IPS-18a (cell line): ENCODE data around the gene ATAD3A.
A peak's percentile ranks its signal among the peaks of the same experiment; 100 is the strongest.
"Not testable (repeated sequence)": the region's sequence is repeated elsewhere in the genome, so short reads cannot be mapped to it uniquely, and the experiment has no call there.

ENCODE experiments used
- H3K27ac ChIP-seq: one replicate; pipeline ENCODE4 v1.5.1; 2013; ENCODE audit warnings: low read length
- H3K27me3 ChIP-seq: one replicate; pipeline ENCODE4 v1.6.1; 2013; ENCODE audit warnings: mild to moderate bottlenecking, low read length; ENCODE audit not compliant: control insufficient read depth, insufficient read depth
- H3K36me3 ChIP-seq: one replicate; pipeline ENCODE4 v1.6.1; 2013; ENCODE audit warnings: low read depth, low read length; ENCODE audit not compliant: control insufficient read depth
- H3K4me1 ChIP-seq: one replicate; pipeline ENCODE4 v1.6.1; 2013; ENCODE audit warnings: low read depth, low read length; ENCODE audit not compliant: control insufficient read depth
- H3K4me3 ChIP-seq: one replicate; pipeline ENCODE4 v1.5.1; 2013; ENCODE audit warnings: low read length
- H3K9ac ChIP-seq: one replicate; pipeline ENCODE4 v1.6.1; 2013; ENCODE audit warnings: mild to moderate bottlenecking, low read length, moderate library complexity
- H3K9me3 ChIP-seq: one replicate; pipeline ENCODE4 v1.6.1; 2013; ENCODE audit warnings: low read depth, low read length; ENCODE audit not compliant: control insufficient read depth

The ATAD3A gene

DNA sequence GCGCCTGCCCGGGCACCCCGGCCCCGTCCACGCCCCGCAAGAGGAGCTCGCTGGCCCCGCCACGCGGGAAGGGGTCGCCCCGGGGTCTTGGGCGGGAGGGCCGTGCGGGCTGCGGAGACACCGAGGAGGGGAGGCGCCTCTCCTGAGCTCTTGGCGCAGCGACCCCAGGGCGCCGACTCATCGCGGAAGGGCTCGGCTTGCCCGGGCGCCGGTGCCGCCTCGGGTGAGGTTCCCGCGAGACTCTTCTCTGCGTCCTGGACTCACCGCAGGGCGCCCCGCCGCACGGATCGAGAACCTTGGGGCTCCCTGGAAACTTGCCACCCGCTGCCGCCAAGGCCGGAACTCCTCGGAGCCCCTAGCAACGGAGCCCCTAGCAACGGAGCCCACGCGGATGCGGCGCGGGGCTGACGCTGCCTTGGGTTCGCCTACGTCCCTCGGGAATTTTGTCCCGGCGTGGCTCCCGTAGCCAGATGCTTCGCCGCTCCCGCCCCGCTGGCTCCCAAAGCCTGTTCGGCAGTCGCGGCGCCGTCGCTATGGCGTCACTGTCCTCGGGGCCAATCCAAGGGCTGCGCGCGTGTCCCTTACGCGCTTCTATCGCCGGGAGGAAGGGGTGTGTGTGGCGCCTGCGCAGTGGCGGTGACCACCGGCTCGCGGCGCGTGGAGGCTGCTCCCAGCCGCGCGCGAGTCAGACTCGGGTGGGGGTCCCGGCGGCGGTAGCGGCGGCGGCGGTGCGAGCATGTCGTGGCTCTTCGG, at the start of gene ATAD3A:
Gene ATAD3A (plus strand): TSS at position 630 of the 753 bp plus-strand sequence. CDS start 107 bp downstream, at position 737.
- Histone ChIP-seq H3K27me3 (no peaks in the 10 kb centered on the region), H3K4me1 (no peaks in the 10 kb centered on the region), H3K36me3 (no peaks in the 10 kb centered on the region), H3K9me3 (no peaks in the 10 kb centered on the region), H3K9ac (peak within 1 kb of the TSS; percentile 77), H3K4me3 (peak within 1 kb of the TSS; percentile 63), H3K27ac (peak within 1 kb of the TSS; percentile 86)

DNA sequence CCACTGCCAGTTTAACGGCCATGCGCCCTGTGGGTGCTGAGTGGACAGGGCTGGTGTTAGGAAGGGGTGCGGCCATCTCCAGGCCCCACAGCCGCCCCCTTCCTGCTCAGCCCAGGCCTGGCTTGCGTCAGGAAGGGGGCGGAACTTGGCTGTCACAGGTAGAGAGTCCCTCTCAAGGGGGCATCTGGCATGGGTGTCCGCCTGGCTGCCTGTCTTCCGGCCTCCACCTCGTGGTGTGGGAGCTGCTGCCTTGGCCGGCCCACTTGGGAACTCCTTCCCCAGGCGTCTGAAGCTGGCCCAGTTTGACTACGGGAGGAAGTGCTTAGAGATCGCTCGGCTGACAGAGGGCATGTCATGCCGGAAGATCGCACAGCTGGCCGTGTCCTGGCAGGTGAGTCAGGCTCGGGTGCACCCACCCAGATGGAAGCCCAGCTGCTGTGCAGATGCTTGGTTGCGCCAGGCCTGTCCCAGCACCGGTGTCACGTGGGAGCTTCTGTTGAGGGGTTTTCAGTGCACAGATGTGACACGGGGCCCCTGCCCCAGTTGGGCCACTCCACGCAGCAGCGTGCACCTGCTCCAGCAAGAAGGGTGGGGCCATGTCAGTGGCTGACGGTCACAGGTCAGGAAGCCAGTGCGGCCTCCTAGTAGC, 49.5 kb upstream of the ATAD3A start:
- Histone ChIP-seq H3K27me3 (no peaks in the 10 kb centered on the region), H3K9ac (no peak overlapping the region), H3K9me3 (no peaks in the 10 kb centered on the region), H3K4me3 (no peak overlapping the region), H3K4me1 (no peaks in the 10 kb centered on the region), H3K27ac (no peak overlapping the region), H3K36me3 (no peaks in the 10 kb centered on the region)

GRCh38 chr1:1463312-1463711, 48.6 kb upstream of the ATAD3A start:
- Histone ChIP-seq H3K4me1 (no peaks in the 10 kb centered on the region), H3K9me3 (no peaks in the 10 kb centered on the region), H3K9ac (no peak overlapping the region), H3K36me3 (no peaks in the 10 kb centered on the region), H3K4me3 (no peak overlapping the region), H3K27me3 (no peaks in the 10 kb centered on the region), H3K27ac (no peak overlapping the region)

- H3K36me3 ChIP-seq, H3K27ac ChIP-seq, H3K4me3 ChIP-seq, H3K4me1 ChIP-seq, H3K9ac ChIP-seq, H3K27me3 ChIP-seq, H3K9me3 ChIP-seq: not testable (repeated sequence)
Observed at GRCh38 chr1:1468196-1468985, 43.6 kb upstream of the ATAD3A start.

GRCh38 chr1:1470626-1471388, 41.2 kb upstream of the ATAD3A start:
- H3K9me3 ChIP-seq: no peaks in the 10 kb centered on the region
- peak overlapping the region; percentile 86 for H3K9ac ChIP-seq
- no peaks in the 10 kb centered on the region for H3K4me1 ChIP-seq
- peak overlapping the region; percentile 100 for H3K4me3 ChIP-seq
- H3K27me3 ChIP-seq: no peaks in the 10 kb centered on the region
- H3K27ac ChIP-seq: peak overlapping the region; percentile 31
- H3K36me3 ChIP-seq: no peaks in the 10 kb centered on the region

GRCh38 chr1:1471389-1472052, 40.4 kb upstream of the ATAD3A start, which contains the start of gene ATAD3B:
TSS of gene ATAD3B (plus strand) at chr1:1471765. CDS start at chr1:1471885, 120 bp downstream.
- Histone ChIP-seq H3K27me3 (no peaks in the 10 kb centered on the region), H3K4me3 (peak within 1 kb of the TSS; percentile 100), H3K9me3 (no peaks in the 10 kb centered on the region), H3K9ac (peak within 1 kb of the TSS; percentile 86), H3K36me3 (no peaks in the 10 kb centered on the region), H3K27ac (peak within 1 kb of the TSS; percentile 31), H3K4me1 (no peaks in the 10 kb centered on the region)

DNA sequence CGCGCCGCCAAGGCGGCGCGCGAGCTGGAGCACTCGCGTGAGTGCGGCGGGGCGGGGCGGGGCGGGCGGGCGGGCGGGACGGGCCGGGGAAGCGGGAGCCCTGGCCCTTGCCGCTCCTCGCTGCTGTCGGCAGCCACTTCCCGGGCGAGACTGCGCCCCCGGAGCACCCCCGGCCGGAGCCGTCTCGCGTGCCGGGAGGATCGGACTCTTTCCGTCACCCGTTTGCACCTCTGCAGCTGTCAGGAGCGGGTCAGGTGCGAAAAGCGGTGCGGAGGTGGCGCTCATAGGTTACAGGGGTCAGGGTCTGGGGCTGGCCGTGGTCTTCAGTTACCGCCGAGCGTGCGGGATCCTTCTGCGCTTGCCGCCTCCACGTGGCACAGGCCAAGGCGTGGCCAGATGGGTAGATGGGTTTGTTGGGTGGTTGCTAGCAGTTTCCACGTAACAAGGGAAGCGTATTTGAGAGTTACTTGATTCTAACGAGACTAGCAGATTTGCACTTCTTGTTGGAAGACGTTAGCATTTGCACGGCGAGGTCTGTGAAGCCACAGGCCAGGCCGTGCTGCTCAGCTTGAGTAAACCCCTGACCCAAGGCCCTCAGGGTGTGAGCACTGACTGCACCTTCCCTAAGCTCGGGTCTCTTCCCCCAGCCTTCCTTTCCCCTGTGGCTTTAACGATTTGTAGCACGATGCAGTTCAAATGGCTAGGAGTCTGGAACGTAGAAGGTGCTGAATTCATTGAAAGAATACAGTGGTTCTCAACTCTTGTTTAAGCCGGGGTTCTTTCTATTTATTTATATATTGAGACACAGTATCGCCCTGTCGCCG, 39.7 kb upstream of the ATAD3A start:
- peak overlapping the region; percentile 66 for H3K4me3 ChIP-seq
- H3K36me3 ChIP-seq, H3K27me3 ChIP-seq, H3K9me3 ChIP-seq, H3K4me1 ChIP-seq, H3K27ac ChIP-seq: not testable (repeated sequence)
- H3K9ac ChIP-seq: peak overlapping the region; percentile 36

- H3K4me3 ChIP-seq, H3K27ac ChIP-seq, H3K9ac ChIP-seq, H3K9me3 ChIP-seq, H3K27me3 ChIP-seq, H3K4me1 ChIP-seq: not testable (repeated sequence)
- H3K36me3 ChIP-seq: peaks cover 14% of the 10 kb centered on the region
Observed at GRCh38 chr1:1476011-1476410, 36.0 kb upstream of the ATAD3A start.

DNA sequence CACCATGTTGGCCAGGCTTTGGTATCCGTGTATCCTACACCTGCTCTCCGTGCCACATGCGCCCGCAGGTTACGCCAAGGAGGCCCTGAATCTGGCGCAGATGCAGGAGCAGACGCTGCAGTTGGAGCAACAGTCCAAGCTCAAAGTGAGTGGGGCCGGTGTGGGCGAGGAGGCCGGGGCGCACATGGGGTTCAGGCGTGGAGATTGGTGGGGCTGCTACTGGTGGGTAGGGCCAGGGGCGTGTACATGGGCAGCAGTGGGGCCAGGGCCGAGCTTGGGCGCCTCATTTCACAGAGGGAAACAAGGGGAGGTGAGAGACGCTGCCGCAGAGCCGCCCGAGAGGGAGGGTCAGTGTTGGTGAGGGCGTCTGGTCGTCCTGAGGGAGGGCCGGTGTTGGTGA, 34.8 kb upstream of the ATAD3A start:
- Histone ChIP-seq H3K27me3 (no peaks in the 10 kb centered on the region), H3K27ac (no peak overlapping the region), H3K4me3 (no peak overlapping the region), H3K9me3 (no peaks in the 10 kb centered on the region), H3K4me1 (no peaks in the 10 kb centered on the region), H3K9ac (no peak overlapping the region), H3K36me3 (peaks cover 14% of the 10 kb centered on the region)
